PC-3 (cell line): ENCODE results near the gene SMYD3.

Experiments
- CTCF ChIP-seq: fragments of 300-600 bp; sonication (generic); conservative IDR thresholded peaks from 2 replicates; pipeline ENCODE4 v1.5.1; 2017; ENCODE audit warnings: antibody characterized with exemption, low read depth, mild to moderate bottlenecking, low read length
- EZH2 ChIP-seq: fragments of 300-600 bp; sonication (generic); IDR thresholded peaks from one replicate; pipeline ENCODE4 v1.6.1; 2017; ENCODE audit warnings: antibody characterized with exemption, mild to moderate bottlenecking, low read length; ENCODE audit not compliant: unreplicated experiment

GRCh38 chr1:246200738-246201137 is 306.3 kb downstream of the SMYD3 start:
- no peak for TF ChIP-seq CTCF
- TF ChIP-seq EZH2: no peak
